CD8-positive, alpha-beta memory T cell (primary cell): ENCODE results near the gene ADAMTS2. TPM values are rescaled to one million over a fixed set of nuclear protein-coding genes. Genes with fewer than 3 reads are reported as not detected.

Source experiments
- CTCF ChIA-PET: fragments of 350-600 bp; sonication (Branson Sonifier 250); formaldehyde crosslinking; loops from one replicate; lab custom pipeline; 2021; ENCODE audit warnings: antibody characterized with exemption; lab: Charles Lee
- POLR2A ChIA-PET: fragments of 350-600 bp; sonication (Branson Sonifier 250); formaldehyde crosslinking; loops from one replicate; lab custom pipeline; 2021; ENCODE audit warnings: antibody characterized with exemption; lab: Charles Lee
- DNase-seq, 5 donors: peaks; one replicate each; pipeline versions ENCODE4 v3.0.0 to v3.0.0-alpha.2; 2020 to 2022; ENCODE audit warnings: mixed read lengths in 1 of 5
- H3K27ac ChIP-seq: one replicate; pipeline ENCODE4 v1.7.0; 2013; ENCODE audit warnings: low read depth, mild to moderate bottlenecking, low read length, moderate library complexity
- H3K27me3 ChIP-seq: 2 replicates; pipeline ENCODE4 v1.7.0; 2013; ENCODE audit warnings: low read length, mild to moderate bottlenecking; ENCODE audit not compliant: insufficient read depth, poor library complexity, severe bottlenecking
- H3K36me3 ChIP-seq: 2 replicates; pipeline ENCODE4 v1.7.0; 2013; ENCODE audit warnings: mild to moderate bottlenecking, low read length, moderate library complexity; ENCODE audit not compliant: insufficient read depth
- H3K4me1 ChIP-seq: 2 replicates; pipeline ENCODE4 v1.7.0; 2013; ENCODE audit warnings: mild to moderate bottlenecking, low read length, moderate library complexity; ENCODE audit not compliant: insufficient read depth
- H3K4me3 ChIP-seq: 2 replicates; pipeline ENCODE4 v1.7.0; 2013; ENCODE audit warnings: mild to moderate bottlenecking, low read length
- H3K9me3 ChIP-seq: 2 replicates; pipeline ENCODE4 v1.7.0; 2013; ENCODE audit warnings: mild to moderate bottlenecking, low read length
- H3K27ac Mint-ChIP-seq, 8 donors: one replicate each; pipeline ENCODE4 v1.8.0; 2020 to 2021; ENCODE audit warnings: mixed read lengths in 8 of 8, mild to moderate bottlenecking in 6 of 8, inconsistent platforms in 3 of 8, moderate library complexity in 3 of 8
- H3K27me3 Mint-ChIP-seq, 2 donors: one replicate each; pipeline ENCODE4 v1.8.0; 2020 to 2021; ENCODE audit warnings: mixed read lengths in 2 of 2, mild to moderate bottlenecking in 1 of 2, moderate library complexity in 1 of 2
- H3K36me3 Mint-ChIP-seq, 3 donors: one replicate each; pipeline ENCODE4 v1.8.0; 2020 to 2021; ENCODE audit warnings: mixed read lengths in 3 of 3, inconsistent platforms in 1 of 3, mild to moderate bottlenecking in 1 of 3
- H3K4me1 Mint-ChIP-seq, 3 donors: one replicate each; pipeline ENCODE4 v1.8.0; 2020 to 2021; ENCODE audit warnings: mixed read lengths in 3 of 3, inconsistent platforms in 1 of 3, mild to moderate bottlenecking in 1 of 3
- H3K4me3 Mint-ChIP-seq, 7 donors: one replicate each; pipeline ENCODE4 v1.8.0; 2020 to 2021; ENCODE audit warnings: mixed read lengths in 7 of 7, mild to moderate bottlenecking in 6 of 7, moderate library complexity in 4 of 7, inconsistent platforms in 2 of 7
- H3K9me3 Mint-ChIP-seq, 5 donors: one replicate each; pipeline ENCODE4 v1.8.0; 2020 to 2022; ENCODE audit warnings: mixed read lengths in 5 of 5, mild to moderate bottlenecking in 3 of 5, moderate library complexity in 2 of 5, inconsistent platforms in 1 of 5
- polyA plus RNA-seq: library from polyadenylated mRNA; unstranded; fragments of 300-500 nt; fragmentation: Illumina TruSeq; gene quantifications from one replicate; pipeline ENCODE4 v1.2.3, GENCODE V29; 2021
- total RNA-seq, 2 experiments: library from RNA; stranded (reverse); gene quantifications; one replicate each; pipeline ENCODE4 v1.2.3, GENCODE V29; 2021

The ADAMTS2 gene
- not detected for total RNA-seq
- not detected for polyA plus RNA-seq

DNA sequence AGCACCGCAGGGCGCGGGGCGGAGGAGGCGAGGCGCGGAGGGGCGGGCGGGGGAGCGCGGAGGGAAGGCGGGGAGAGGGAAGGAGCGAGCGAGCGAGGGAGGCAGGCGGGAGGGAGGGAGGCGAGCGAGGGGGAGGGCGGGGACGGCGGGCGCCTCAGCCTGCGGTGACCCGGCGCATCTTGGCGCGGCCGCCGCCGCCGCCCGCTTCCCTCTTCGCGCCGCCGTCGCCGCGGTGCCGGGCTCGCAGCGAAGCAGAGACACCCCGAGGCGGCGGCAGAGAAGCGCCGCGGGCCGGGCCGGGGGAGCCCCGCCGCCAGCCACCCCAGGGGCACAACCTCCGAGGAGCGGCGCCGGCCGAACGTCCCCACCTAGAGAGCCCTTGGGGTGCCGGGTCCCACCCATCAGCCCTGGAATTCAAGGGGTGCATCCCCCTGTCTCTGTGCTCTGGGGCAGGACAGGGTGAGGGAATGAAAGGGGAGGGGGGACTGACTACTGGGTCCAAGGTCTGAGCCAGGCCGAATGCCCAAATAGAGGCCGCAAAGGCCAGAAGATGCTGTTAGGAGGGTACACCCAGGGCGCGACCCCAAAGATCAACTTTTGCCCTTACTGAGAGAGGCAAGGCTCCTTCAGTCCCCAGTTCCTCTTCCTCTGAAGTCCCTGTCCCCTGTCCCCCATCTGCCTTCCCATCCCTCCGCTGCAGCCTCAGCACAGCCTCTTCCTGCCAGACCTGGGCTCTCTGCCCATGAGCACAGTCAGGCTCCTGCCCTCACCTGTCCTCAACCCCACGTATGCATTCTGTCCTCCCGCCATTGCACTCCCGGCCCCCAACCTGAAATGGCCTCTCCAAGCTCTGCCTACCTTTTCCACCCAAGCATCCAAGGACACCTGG lies at the start of gene ADAMTS2:
ADAMTS2 (minus strand) TSS at position 29 of the 889 bp plus-strand sequence. CDS start 133 bp downstream, outside the sequence.
- no peaks in the 10 kb centered on the region for H3K36me3 Mint-ChIP-seq
- POLR2A ChIA-PET: no interaction called here
- Histone ChIP-seq H3K4me1 (no peaks in the 10 kb centered on the region), H3K9me3 (no peaks in the 10 kb centered on the region), H3K27me3 (peaks cover 8% of the 10 kb centered on the region), H3K27ac (no peak within 1 kb of the TSS), H3K4me3 (no peak within 1 kb of the TSS), H3K36me3 (no peaks in the 10 kb centered on the region)
- DNase-seq: peak in 1 of 5 donors; percentile 23
- CTCF ChIA-PET: no interaction called here
- peak within 1 kb of the TSS in 1 of 8 donors; percentile 24 for H3K27ac Mint-ChIP-seq
- peaks cover 44 to 57% of the 10 kb centered on the region in 2 donors for H3K27me3 Mint-ChIP-seq
- peak within 1 kb of the TSS in 5 of 7 donors; percentile 27 to 42 (median 32) for H3K4me3 Mint-ChIP-seq
- H3K4me1 Mint-ChIP-seq: peaks cover 7 to 20% (median 12%) of the 10 kb centered on the region in 3 donors
- peaks cover 0 to 3% (median 0%) of the 10 kb centered on the region in 5 donors for H3K9me3 Mint-ChIP-seq

DNA sequence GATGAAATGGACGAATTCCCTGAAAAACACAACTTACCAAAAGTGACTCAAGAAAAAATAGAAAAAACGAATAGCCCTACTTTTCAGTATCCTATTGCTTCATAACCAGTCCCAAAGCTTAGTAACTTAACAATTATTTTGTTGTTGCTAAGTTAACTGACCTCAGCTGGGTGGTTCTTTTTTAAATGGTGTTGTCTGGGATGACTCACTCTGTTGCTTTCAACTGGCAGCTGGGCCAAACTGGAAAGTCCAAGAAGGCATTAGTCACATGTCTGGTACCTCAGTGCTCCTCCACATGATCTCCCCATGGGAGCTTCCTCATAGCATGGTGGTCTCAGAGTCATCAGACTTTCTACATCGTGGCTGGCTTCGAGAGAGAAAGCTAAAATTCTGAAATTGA lies 47.8 kb upstream of the ADAMTS2 start:
- Mint-ChIP-seq H3K27me3 (peaks cover 9 to 23% of the 10 kb centered on the region in 2 donors), H3K27ac (no peak overlapping the region), H3K4me3 (no peak overlapping the region), H3K4me1 (no peaks in the 10 kb centered on the region), H3K36me3 (peaks cover 0 to 8% (median 0%) of the 10 kb centered on the region in 3 donors), H3K9me3 (peaks cover 42 to 57% (median 49%) of the 10 kb centered on the region in 5 donors)
- H3K9me3 ChIP-seq: peaks cover 9% of the 10 kb centered on the region
- H3K27me3 ChIP-seq: no peaks in the 10 kb centered on the region
- ChIA-PET POLR2A (no interaction called here), CTCF (no interaction called here)
- DNase-seq: no peak
- no peak overlapping the region for H3K27ac ChIP-seq
- H3K4me3 ChIP-seq: no peak overlapping the region
- no peaks in the 10 kb centered on the region for H3K36me3 ChIP-seq
- H3K4me1 ChIP-seq: no peaks in the 10 kb centered on the region

DNA sequence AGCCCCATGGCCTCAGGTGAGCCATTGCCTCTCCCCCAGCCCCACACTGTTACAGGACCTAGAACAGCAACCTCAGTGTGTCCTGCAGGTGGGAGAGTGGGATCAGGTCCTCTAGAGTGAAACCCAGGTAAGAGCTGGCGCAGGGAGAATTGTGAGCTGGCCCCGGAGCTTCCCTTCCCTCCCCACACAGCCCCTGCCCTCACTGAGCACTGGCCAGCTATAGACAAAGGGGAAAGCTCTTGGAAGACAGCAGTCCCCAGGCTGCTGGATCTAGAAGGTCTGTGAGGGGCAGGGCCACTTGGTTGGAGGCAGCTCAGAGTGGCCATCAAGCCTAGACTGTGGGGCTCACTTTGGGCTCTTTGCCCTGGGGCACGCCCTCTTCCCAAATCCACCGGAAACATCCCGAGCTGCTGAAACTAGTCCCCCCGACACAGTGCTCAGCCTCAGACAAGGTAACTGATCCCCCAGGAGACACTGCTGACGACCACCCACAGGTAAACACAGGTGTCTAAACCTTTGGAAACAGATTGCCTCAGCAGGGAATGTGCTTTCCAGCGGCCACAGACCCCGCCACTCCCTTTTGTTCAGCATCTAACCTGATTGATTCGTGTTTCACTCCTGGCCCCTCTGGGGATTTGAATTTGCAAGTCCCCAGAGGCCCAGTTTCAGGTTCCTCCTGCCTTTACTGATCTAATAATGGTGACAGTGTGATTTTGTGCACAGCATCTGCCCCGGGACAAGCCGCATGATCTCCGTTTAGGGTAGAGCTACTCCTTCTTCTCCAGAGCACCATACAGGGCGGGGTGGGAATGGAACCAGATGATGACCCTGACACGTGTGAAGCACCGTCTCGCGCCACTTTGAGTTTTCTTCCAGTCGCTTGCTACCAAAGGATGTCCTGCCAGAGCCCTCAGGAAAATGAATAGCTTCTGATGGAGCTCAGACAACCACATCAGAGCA lies 42.2 kb upstream of the ADAMTS2 start:
- no peaks in the 10 kb centered on the region for H3K36me3 ChIP-seq
- peaks cover 9% of the 10 kb centered on the region for H3K9me3 ChIP-seq
- no peak overlapping the region for H3K4me3 ChIP-seq
- H3K4me1 ChIP-seq: no peaks in the 10 kb centered on the region
- Mint-ChIP-seq H3K4me3 (no peak overlapping the region), H3K27ac (no peak overlapping the region), H3K36me3 (peaks cover 0 to 5% (median 0%) of the 10 kb centered on the region in 3 donors), H3K9me3 (peaks cover 27 to 39% (median 33%) of the 10 kb centered on the region in 5 donors), H3K4me1 (no peaks in the 10 kb centered on the region), H3K27me3 (peaks cover 15 to 29% of the 10 kb centered on the region in 2 donors)
- H3K27ac ChIP-seq: no peak overlapping the region
- POLR2A ChIA-PET: no interaction called here
- DNase-seq: no peak
- CTCF ChIA-PET: no interaction called here
- H3K27me3 ChIP-seq: no peaks in the 10 kb centered on the region

DNA sequence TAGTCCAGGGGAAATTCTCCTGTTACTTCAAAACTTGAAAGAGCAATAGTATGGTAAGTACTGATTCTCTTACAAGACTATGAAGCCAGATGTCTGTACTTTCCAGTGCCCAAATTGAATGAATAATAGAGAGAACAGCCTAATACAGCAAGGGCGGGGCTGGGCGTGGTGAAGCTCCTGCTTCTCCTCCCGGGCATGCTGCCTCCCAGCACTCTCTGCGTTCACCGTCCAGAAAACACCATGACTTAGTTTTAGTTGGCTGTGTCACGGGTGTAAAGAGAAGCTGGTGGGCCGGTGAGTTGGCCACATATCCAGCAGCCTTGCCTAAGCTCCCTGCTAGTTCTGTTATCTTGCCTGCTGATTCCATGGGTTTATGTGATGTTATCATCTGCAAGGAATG lies 40.7 kb upstream of the ADAMTS2 start:
- POLR2A ChIA-PET: no interaction called here
- H3K27me3 Mint-ChIP-seq: peaks cover 16 to 28% of the 10 kb centered on the region in 2 donors

DNA sequence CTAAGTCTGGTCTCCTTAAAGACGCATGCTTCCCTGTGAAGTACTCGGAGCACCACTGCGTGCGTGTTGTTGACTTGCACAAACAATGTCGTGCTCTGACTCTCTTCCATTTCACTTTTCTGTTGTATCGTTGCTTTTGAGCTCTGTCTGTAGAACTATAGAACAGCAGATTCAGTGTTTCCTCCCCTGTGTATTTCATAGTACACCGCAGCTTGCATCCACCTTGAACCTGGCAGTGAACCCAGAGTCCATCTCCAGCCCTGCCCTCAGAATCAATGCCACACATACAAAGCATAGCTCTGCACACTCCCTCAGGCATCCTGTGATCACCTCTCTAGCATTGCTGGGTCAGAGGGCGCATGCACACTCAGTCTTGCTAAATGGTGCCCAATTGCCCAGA lies 37.2 kb upstream of the ADAMTS2 start:
- no peak overlapping the region for H3K27ac Mint-ChIP-seq
- POLR2A ChIA-PET: no interaction called here

More for the DNA sequence above, 40.7 kb upstream of the ADAMTS2 start:
- Histone ChIP-seq H3K4me3 (no peak overlapping the region), H3K9me3 (peaks cover 9% of the 10 kb centered on the region), H3K36me3 (no peaks in the 10 kb centered on the region), H3K4me1 (no peaks in the 10 kb centered on the region), H3K27me3 (no peaks in the 10 kb centered on the region), H3K27ac (no peak overlapping the region)
- peaks cover 0 to 5% (median 0%) of the 10 kb centered on the region in 3 donors for H3K36me3 Mint-ChIP-seq
- CTCF ChIA-PET: no interaction called here
- DNase-seq: no peak
- H3K4me3 Mint-ChIP-seq: no peak overlapping the region
- H3K4me1 Mint-ChIP-seq: no peaks in the 10 kb centered on the region
- peaks cover 13 to 29% (median 26%) of the 10 kb centered on the region in 5 donors for H3K9me3 Mint-ChIP-seq
- H3K27ac Mint-ChIP-seq: no peak overlapping the region

DNA sequence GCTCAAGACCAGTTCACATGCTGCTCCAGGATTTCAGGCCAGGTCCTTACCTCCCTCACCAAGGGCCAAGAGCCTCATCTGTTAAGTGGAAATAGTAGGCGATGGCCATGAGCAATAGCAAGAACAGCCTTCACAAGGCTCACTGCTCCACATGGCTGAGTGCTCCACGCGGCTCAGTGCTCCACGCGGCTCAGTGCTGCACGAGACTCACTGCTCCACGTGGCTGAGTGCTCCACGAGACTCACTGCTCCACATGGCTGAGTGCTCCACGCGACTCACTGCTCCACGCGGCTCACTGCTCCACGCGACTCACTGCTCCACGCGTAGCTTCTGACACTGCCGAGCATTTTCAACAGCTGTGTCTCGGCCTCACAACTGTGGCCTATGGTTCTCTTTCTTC lies 36.4 kb upstream of the ADAMTS2 start:
- Histone ChIP-seq H3K36me3 (no peaks in the 10 kb centered on the region), H3K4me1 (no peaks in the 10 kb centered on the region), H3K4me3 (no peak overlapping the region), H3K9me3 (no peaks in the 10 kb centered on the region), H3K27ac (no peak overlapping the region), H3K27me3 (no peaks in the 10 kb centered on the region)
- Mint-ChIP-seq H3K4me3 (no peak overlapping the region), H3K27ac (no peak overlapping the region), H3K27me3 (peaks cover 8 to 10% of the 10 kb centered on the region in 2 donors), H3K4me1 (no peaks in the 10 kb centered on the region), H3K9me3 (peaks cover 0 to 4% (median 0%) of the 10 kb centered on the region in 5 donors), H3K36me3 (no peaks in the 10 kb centered on the region)
- DNase-seq: no peak
- ChIA-PET POLR2A (no interaction called here), CTCF (no interaction called here)

More for the DNA sequence above, 37.2 kb upstream of the ADAMTS2 start:
- H3K9me3 ChIP-seq: no peaks in the 10 kb centered on the region
- H3K27ac ChIP-seq: no peak overlapping the region
- H3K36me3 Mint-ChIP-seq: no peaks in the 10 kb centered on the region
- no peaks in the 10 kb centered on the region for H3K4me1 Mint-ChIP-seq
- CTCF ChIA-PET: no interaction called here
- H3K4me3 Mint-ChIP-seq: no peak overlapping the region
- H3K27me3 Mint-ChIP-seq: peaks cover 10 to 14% of the 10 kb centered on the region in 2 donors
- no peaks in the 10 kb centered on the region for H3K4me1 ChIP-seq
- peaks cover 0 to 3% (median 0%) of the 10 kb centered on the region in 5 donors for H3K9me3 Mint-ChIP-seq
- no peaks in the 10 kb centered on the region for H3K36me3 ChIP-seq
- no peak for DNase-seq
- H3K27me3 ChIP-seq: no peaks in the 10 kb centered on the region
- H3K4me3 ChIP-seq: no peak overlapping the region

DNA sequence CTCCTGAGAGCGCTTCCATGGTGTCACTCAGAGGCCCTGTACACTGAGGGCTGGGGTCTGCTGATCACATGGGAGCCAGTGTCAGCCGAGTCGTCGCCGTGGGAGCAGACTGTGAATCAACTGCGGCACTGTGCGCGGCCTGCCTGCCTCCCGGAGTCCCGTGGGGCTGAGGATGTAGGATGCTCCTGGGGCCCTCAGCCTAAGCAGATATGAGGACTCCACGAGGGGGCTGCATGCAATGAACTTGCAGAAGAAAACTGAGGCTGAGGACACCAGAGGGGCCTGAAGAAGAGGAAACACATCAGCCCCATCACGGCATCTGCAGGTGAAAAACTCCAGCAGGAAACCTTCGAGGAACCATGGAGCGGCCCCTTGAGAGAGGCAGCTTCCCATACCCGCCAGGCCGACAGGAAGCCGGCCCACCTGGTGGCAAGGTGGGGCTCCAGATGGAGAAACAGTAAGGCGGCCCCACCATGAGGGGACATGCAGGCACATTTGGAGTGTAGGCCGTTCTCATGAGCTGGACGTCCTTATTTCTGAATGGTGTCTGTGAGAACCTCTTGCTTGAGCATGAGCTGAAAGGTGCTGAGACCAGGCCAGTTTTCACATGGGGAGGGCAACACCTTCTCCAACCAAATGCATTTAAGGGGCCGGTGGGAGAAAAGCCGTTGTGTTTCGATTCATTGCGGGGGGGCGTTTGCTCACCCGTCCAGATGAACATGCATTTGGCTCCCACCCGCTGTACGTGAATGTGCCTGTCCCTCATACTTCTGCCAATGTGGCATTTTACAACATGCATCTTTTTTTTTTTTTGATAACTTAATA lies 35.2 kb upstream of the ADAMTS2 start:
- no peak for DNase-seq
- H3K9me3 ChIP-seq: no peaks in the 10 kb centered on the region
- no peaks in the 10 kb centered on the region for H3K36me3 ChIP-seq
- CTCF ChIA-PET: no interaction called here
- peaks cover under 1 to 2% of the 10 kb centered on the region in 2 donors for H3K27me3 Mint-ChIP-seq
- no peaks in the 10 kb centered on the region for H3K4me1 ChIP-seq
- peaks cover 0 to 4% (median 0%) of the 10 kb centered on the region in 5 donors for H3K9me3 Mint-ChIP-seq
- H3K27ac ChIP-seq: no peak overlapping the region
- H3K4me3 Mint-ChIP-seq: no peak overlapping the region
- POLR2A ChIA-PET: no interaction called here
- H3K4me3 ChIP-seq: no peak overlapping the region
- no peaks in the 10 kb centered on the region for H3K36me3 Mint-ChIP-seq
- no peaks in the 10 kb centered on the region for H3K27me3 ChIP-seq
- H3K27ac Mint-ChIP-seq: no peak overlapping the region
- H3K4me1 Mint-ChIP-seq: no peaks in the 10 kb centered on the region
